GM18858 (cell line): ENCODE measurements around the gene MEOX1.

Experiments used
- ATAC-seq: cut with Tn5 transposase; IDR thresholded peaks from one replicate; pipeline ENCODE4 v1.9.1; 2021; ENCODE audit not compliant: unreplicated experiment

Gene MEOX1

GRCh38 chr17:43680461-43680860 lies 18.7 kb upstream of the MEOX1 start:
- no peak for ATAC-seq

DNA sequence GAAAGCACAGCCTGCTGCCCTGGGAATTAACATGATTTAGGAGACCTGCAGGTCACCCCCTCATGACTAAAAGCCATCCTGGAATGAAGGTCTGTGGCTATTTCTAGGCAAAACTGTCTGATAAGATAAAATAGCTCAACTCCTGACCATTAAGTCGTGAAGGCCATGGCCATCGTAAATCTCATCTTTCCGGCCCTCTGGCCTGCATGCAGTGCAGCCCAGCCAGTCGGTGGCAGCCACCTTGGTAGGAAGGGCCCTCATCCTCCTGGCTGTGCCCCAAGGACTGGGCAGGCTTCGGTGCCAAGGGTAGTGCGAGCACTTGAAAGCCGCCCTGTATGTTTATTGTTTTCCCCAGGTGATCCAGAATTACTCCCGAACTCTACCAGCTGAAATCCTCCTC lies 18.2 kb upstream of the MEOX1 start:
- no peak for ATAC-seq

DNA sequence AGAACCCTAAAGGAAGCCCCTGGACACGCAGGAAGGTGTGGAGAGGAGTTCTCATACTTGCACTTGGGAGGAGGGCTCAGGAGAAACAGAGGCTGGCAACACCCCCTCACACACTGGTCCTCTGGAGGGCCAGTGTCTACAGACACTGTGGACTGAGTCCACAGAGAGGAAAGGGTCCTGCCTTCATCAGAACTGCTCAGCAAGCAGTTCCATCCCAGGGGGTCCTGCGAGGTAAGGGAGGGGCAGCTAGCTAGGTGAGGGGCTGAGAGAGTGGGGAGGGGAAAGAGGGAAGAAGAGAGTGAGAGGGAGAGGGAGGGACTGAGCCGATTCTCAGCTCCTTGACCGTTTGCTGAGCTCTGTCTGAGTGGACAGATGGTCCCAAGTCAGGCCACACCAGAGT lies 17.7 kb upstream of the MEOX1 start:
- no peak for ATAC-seq

DNA sequence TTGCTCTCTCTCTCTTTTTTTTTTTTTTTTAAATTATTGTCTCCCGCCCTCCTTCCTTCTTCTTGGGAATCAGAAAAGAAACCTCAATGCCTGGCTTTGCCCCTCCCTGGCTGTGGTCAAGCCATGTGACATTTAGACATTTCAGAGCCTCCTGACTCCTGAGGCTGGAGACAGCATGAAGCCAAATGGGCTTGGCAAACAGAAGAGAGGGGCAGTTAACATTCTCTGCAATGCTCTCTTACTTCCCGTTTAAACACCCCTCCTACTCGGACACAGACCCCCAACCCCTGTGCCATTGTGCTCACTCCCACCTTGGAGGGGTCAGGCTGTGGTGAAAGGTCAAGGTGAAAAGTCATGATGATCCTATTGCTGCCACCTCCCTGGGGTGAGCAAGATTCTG lies 14.7 kb upstream of the MEOX1 start:
- no peak for ATAC-seq

DNA sequence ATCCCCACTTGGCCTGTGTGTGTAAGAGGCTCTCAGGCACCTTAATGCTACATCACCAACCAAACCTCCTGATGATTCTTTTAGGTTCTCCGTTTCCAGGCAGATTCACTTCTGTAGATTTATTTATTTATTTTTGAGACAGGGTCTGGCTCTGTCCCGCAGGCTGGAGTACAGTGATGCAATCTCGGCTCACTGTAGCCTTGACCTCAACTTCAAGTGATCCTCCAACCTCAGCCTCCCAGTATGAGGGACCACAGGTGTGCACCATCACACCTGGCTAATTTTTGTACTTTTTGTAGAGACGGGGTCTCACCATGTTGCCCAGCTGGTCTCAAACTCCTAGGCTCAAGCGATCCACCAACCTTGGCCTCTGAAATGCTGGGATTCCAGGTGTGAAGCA lies 12.7 kb upstream of the MEOX1 start:
- no peak for ATAC-seq

DNA sequence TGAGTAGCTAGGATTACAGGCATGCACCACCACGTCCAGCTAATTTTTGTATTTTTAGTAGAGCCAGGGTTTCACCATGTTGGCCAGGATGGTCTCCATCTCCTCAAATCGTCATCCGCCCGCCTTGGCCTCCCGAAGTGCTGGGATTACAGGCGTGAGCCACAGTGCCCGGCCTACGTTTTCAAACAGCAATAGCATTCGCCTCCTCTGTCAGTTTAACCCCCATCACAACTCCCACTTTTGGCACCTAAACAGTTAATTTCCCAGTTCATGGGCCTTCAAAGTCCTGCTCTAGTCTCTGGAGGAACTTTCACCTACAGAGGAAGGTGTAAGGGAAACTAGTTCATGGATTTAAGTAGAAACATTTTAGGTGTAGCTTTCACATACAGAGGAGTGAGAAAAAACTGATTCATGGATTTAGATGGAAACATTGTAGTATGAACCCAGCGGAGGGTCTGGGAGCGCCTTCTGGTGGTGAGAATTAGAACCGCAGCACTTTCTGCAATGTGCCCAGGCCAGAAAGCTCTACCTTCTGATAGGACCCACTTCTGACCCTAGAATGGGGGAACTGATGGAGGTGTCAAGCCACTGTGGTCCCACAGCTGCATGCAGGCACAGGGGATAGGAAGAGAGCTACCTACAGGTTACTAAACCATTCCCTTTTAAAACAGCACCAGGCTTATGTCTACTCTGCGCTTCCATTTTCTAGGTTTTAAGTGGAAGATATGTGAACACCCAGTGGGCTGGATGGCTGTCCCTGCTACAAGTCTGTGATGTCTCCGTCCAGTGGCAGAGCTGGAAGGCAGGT lies 12.0 kb upstream of the MEOX1 start:
- no peak for ATAC-seq

DNA sequence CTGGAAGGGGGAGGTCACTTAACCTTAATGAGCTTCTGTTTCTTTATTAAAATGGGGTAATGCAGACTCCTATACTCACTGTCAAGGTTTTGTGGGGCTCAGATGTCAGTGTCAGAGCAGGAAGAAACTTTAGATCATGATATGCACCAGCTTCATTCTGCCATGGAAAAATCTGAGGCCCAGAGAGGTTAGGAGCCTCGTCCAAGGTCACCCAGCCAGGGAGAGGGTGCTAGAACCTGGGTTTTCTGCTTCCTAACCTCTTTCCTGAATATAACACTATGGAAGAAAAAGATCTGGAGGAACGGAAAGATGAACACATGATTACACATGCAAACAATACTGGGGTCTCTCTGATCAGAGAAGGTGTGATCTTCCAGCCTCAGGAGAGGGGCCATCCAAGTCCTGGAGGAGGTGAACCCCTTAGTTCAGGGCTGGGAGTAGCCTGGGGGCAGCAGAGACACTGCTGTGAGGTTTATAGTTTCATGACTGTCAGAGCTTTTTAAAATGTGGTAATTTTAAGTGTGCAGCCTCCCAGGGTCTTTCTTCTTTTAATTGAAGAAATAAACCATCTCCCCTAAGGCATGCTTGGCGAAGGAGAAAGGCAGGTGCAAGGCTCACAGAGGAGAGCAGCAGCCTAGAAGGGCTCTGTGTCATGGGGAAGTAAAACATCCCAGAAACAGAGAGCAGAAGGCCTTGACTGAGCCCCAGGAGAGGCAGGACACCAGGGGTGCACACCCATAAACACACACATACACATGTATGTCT lies 10.2 kb upstream of the MEOX1 start:
- no peak for ATAC-seq

DNA sequence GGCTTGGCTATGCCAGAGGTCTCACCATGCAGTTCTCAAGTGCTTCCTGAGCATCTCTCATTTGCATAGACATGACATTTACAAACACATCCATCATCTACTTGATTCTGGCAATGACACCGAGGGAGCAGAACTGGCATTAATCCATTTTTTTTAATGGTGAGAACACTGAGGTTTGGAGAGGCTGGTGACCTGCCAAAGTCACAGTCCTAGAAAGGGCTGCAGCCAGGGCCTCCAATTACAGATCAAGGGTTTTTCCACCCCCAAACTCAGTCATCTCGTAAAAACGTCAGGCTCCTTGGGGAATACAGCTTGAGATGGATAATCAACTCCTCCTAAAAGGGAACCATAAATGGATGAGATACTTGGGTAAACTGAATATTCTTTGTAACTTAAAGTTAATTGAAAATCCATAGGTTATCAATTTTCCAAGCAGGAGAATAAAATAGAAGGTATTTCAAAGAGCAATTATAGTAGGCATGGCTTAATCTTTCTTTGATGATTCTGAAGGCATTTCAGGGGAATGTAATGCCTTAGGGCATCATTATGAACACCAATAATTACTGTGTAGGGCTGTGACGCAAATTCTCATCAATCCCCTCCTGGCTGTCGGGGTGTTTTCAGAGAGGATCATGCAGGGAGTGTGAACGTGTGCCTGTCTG lies 9.4 kb upstream of the MEOX1 start:
- ATAC-seq, result no peak

DNA sequence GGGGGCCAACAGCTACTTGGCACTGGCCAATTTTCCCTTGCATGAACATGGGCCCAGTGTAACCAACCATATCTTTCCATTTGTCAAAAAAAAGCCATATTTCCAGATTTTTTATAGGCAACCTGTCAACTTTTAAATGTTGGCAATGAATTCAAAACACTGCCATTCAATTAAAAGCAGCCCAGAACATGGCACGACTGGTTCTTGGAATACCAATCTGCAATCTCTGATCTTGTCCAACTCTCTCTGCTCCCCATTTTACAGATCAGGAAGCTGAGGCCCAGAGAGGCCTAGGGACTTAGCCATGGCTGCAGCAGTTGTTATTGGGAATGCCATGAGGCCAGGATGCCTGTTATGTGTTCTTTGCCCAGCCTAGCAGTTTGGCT lies 8.9 kb upstream of the MEOX1 start:
- ATAC-seq, result no peak

DNA sequence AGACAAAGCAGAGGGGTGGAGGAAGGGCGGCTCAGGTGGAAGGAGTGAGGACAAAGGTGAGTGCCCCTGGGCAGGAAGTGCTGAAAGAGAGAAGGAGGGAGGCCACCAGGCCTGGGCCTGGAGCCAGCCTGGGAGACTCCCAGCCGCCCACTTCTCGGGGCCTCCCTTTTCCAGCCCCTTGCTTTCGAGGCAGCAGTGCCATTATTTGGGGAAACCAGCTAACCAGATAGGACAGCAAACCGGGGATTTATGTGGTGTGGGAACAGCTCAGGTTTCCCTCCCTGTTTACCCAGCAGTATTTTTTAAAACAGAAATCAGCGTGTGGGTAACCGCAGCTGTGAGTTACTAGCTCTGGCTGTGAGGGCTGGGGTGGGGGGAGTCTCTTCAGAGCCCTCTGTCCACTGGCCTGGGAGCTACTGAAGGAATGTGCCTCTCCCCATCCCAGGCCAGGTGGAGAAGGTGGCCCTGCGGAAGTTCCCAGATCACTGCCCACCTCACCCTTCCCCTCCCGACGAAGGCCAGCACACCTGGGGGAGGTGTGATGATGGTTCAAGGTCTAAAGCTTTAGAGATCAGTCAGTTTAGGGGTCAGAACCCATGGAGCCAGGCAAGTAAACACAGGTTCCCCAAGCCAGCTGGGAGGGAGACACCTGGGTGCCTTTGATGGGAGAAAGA lies 8.4 kb upstream of the MEOX1 start:
- ATAC-seq, result no peak

DNA sequence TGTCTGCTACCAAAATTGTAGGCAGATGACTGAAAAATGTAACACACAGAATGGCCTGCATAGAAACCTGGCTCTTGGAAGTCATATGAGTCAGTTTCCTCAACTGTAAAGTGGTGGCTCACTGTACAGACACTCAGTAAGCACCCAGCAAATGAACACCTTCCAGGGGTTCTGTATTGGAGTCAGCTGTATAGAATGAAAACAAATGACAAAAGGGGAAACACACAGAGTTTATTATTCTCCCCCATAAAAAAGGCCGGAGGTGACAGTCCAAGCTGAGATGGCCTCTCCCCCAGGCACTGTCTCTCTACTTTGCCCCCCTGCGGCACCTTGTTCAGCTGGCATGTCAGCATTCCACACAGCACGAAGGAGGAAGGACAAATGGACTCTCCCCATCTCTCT lies 6.2 kb upstream of the MEOX1 start:
- no peak for ATAC-seq

GRCh38 chr17:43667506-43667905 lies 5.8 kb upstream of the MEOX1 start:
- no peak for ATAC-seq

DNA sequence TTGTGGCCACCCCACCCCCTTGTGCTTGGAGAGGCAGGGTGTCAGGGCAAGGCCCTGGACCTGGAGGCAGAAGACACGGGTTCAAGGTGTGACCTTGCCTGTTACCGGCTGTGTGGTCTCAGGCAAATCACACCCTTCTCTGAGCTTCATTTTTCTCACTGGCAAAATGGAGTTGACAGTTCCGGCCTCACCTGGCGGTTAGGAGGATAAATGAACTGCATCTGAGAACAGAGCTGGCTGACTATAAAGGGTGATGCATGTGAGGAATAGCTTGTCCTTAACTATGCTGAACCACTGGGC lies 4.2 kb upstream of the MEOX1 start:
- no peak for ATAC-seq

GRCh38 chr17:43665084-43665936 lies 3.6 kb upstream of the MEOX1 start:
- no peak for ATAC-seq

DNA sequence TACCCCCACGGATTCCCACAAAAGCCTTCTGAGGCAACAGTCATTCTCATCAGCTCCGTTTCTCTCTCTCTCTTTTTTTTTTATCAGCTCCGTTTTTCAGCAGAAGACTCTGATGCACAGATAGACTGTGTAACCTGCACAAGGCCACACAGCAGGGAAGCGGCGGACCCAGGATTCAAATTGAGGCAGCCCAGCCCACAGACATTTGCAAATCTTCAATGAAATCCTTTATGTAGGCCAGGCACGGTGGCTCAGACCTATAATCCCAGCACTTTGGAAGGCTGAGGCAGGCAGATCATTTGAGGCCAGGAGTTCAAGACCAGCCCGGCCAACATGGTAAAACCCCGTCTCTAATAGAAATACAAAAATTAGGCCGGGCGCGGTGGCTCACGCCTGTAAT lies 2.4 kb upstream of the MEOX1 start:
- no peak for ATAC-seq

DNA sequence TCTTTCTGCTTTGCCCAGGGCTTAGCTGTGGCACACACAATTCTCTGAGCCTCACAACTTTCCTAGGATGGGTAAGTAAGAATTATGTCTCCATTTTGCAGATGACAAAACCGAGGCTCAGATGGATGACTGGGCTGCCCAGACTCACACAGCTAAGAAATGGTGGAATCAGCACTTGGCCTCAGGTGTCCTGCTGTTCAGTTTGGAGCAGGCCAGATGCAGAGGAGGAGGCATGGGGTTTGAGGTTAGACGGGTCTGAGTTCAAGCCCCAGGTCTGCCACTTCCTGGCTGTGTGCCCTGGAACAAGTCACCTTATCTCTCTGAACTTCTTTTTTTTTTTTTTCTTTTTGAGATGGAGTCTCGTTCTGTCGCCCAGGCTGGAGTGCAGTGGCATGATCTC lies 1.7 kb upstream of the MEOX1 start:
- ATAC-seq, result no peak

DNA sequence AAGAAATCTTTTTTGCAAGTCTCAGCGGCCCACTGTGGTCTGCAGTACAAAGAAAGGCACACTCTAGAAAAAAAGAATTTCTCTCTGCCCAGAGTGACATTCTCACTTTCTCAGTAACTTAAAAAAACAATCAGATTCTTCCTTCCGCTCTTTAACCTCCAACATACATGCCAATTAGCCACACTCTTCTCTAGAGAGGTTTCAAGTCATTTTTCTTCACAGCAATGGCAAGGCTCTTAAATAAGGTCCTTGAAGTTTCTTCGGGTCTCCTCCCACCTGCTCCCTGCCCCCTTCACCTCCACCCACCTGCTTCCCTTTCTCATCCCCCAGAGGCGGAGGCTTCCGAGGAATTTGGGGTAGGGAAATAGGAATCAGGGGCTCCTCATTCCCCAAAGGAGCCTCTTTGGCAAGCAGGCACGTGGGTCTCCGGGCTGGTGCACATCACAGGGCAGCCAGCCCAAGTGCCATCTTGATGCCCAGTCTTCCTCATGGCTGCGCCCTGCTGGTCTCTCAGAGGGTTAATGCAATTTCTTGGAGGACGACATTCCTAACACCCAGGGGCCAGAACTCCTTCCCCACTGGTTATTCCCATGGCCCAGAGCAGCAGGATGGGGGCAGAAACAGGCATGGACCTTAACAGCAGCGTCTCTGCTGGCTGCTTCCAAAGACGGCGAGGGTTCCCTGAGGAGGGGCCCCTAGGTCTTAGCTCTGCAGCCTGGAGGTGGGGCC lies 855 bp upstream of the MEOX1 start:
- ATAC-seq, result no peak

DNA sequence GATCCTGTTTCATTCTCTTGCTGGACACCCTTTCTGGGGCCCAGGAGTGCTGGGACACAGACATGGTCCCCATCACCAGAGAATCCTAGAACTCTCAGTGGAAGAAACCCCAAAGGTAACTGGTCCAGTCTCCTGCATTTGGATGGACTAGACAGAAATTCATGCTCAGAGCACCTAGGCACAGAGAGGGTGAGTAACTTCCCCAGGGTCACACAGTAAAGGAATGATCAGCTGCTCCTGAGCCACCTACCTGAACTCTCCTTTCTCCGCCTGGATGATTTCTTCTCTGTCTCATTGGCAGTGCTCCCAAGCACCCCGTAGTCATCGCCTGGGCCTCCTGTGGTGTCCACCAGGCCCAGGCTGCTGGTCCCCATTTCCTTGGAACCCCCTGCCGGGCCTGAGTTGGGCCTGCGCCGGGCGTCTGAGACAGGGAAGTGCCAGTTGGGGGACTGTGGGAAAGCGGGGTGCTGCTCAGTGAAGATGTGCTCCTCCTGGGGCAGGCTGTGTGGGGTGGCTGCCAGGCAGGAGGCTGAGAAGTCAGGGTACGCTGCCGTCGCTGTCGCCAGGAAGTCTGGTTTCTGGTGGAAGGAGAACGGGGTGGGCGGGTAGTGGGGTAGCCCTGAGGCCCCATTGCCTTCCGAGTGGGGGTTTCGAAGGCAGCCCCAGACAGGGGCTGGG lies 767 bp downstream of the MEOX1 start:
- no peak for ATAC-seq

DNA sequence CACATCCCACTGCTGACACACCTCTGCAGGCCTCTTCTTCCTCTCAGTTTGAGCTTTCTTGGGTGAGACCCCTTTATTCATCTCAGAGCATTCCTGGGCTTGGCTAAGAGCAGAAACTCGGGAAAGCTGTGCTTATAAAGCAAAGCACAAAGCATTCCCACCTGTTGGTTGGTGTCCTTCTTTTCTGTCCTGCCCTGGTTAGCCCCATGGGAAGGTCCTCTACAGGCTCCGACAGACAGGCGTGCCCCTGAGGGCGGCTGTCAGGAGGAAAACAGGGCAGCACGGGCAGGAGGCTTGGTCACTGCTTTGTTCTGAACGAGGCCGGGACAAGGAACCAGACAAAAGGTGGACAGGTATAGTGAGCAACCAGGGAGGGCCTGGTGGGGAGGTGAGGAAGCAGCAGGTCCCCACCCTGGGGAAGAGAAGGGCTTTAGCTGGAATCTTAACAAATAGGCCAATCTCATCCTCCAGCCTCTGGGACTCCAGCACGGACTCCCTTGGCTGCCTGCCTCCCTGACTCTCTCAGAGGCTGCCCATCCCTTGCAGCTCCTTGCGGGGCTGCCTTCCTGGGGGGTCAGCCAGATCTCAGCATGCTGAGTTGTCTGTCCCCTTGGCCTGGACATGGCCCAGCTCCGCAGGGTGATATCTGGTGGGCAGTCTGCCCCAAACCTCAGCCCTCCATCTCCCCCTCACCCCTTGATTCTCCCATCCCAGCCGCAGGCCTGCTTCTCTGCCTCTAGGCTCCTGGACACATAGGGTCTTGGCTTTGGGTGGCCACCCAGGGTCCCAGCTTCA lies 1.7 kb downstream of the MEOX1 start:
- ATAC-seq, result no peak
